MM.1S (cell line): Measurements from ENCODE around the gene LRRC4C.

Experiments used
- DNase-seq: peaks from one replicate; pipeline ENCODE4 v3.0.0-alpha.2; 2015
- H2AFZ ChIP-seq: fragments of 300-600 bp; sonication (generic); 2 replicates; pipeline ENCODE4 v1.6.0; 2016; ENCODE audit warnings: antibody characterized with exemption, low read length
- H3F3A ChIP-seq: fragments of 300-600 bp; sonication (generic); 2 replicates; pipeline ENCODE4 v1.6.1; 2016; ENCODE audit warnings: mild to moderate bottlenecking, antibody characterized with exemption, low read length, moderate library complexity, mixed read lengths; ENCODE audit not compliant: insufficient read depth
- H3K27ac ChIP-seq: fragments of 300-600 bp; sonication (generic); 2 replicates; pipeline ENCODE4 v1.5.1; 2016; ENCODE audit warnings: mild to moderate bottlenecking, low read length
- H3K27me3 ChIP-seq: fragments of 300-600 bp; sonication (generic); replicated peaks from 2 replicates; pipeline ENCODE4 v1.6.0; 2016; ENCODE audit warnings: low read length; ENCODE audit not compliant: insufficient read depth
- H3K36me3 ChIP-seq: fragments of 300-600 bp; sonication (generic); replicated peaks from 2 replicates; pipeline ENCODE4 v1.6.1; 2016; ENCODE audit warnings: mild to moderate bottlenecking, low read length, mixed read lengths; ENCODE audit not compliant: insufficient read depth
- H3K4me1 ChIP-seq: fragments of 300-600 bp; sonication (generic); 2 replicates; pipeline ENCODE4 v1.6.1; 2016; ENCODE audit warnings: low read length, mixed read lengths
- H3K4me2 ChIP-seq: fragments of 300-600 bp; sonication (generic); 2 replicates; pipeline ENCODE4 v1.6.0; 2016; ENCODE audit warnings: low read depth, low read length
- H3K4me3 ChIP-seq: fragments of 300-600 bp; sonication (generic); 2 replicates; pipeline ENCODE4 v1.5.1; 2016; ENCODE audit warnings: low read length, mixed read lengths
- H3K79me2 ChIP-seq: fragments of 300-600 bp; sonication (generic); 2 replicates; pipeline ENCODE4 v1.6.1; 2016; ENCODE audit warnings: mixed run types, low read length, mixed read lengths
- H3K9ac ChIP-seq: fragments of 300-600 bp; sonication (generic); 2 replicates; pipeline ENCODE4 v1.6.1; 2016; ENCODE audit warnings: low read length, mixed read lengths
- H3K9me2 ChIP-seq: fragments of 300-600 bp; sonication (generic); replicated peaks from 2 replicates; pipeline ENCODE4 v1.6.1; 2016; ENCODE audit warnings: mild to moderate bottlenecking, low read length, mixed read lengths; ENCODE audit not compliant: insufficient read depth
- H3K9me3 ChIP-seq: fragments of 300-600 bp; sonication (generic); replicated peaks from 2 replicates; pipeline ENCODE4 v1.6.1; 2016; ENCODE audit warnings: mild to moderate bottlenecking, low read length, mixed read lengths; ENCODE audit not compliant: insufficient read depth
- H4K20me1 ChIP-seq: fragments of 300-600 bp; sonication (generic); 2 replicates; pipeline ENCODE4 v1.6.1; 2016; ENCODE audit warnings: mild to moderate bottlenecking, low read length, moderate library complexity, mixed read lengths; ENCODE audit not compliant: insufficient read depth
- EZH2 ChIP-seq: fragments of 300-600 bp; sonication (generic); optimal IDR thresholded peaks from 2 replicates; pipeline ENCODE3; 2017; ENCODE audit warnings: low read depth, mild to moderate bottlenecking, antibody characterized with exemption, low read length, mixed read lengths
- EZH2phosphoT487 ChIP-seq: fragments of 300-600 bp; sonication (generic); IDR thresholded peaks from 2 replicates; pipeline ENCODE4 v1.6.1; 2018; ENCODE audit warnings: antibody characterized with exemption, low read length
- TF ChIP-seq, protein P1 (sequence below): fragments of 300-600 bp; sonication (generic); IDR thresholded peaks from 2 replicates; pipeline ENCODE4 v1.5.1; 2016; ENCODE audit warnings: antibody characterized with exemption, low read length, mixed read lengths

LRRC4C gene

DNA sequence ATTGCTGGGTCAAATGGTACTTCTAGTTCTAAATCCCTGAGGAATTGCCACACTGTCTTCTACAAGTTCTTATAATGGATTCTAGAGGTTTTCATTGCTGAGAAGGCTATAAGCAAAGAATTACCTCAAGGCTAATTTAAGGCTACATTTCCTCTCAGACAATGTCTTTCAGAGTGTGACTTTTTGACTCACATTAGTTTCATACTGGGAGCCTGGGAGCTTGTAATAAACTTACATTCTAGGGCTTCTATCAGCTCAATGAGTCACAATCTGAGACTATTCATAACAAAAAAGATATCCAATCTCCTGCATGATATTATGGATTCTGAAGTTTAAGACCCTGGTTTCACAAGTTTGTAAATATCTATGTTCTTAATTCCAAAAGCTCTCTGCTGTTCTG, 408.7 kb downstream of the LRRC4C start:
- H3F3A ChIP-seq, result no peaks in the 10 kb centered on the region
- H3K27ac ChIP-seq, result no peak overlapping the region
- H3K36me3 ChIP-seq, result no peaks in the 10 kb centered on the region
- H3K27me3 ChIP-seq, result no peaks in the 10 kb centered on the region
- no peaks in the 10 kb centered on the region for H3K4me1 ChIP-seq
- no peak overlapping the region for H3K4me2 ChIP-seq
- no peaks in the 10 kb centered on the region for H4K20me1 ChIP-seq
- no peak for TF ChIP-seq EZH2
- no peak for TF ChIP-seq EZH2phosphoT487
- no peak overlapping the region for H3K9ac ChIP-seq
- H2AFZ ChIP-seq, result no peak overlapping the region
- no peaks in the 10 kb centered on the region for H3K9me2 ChIP-seq
- no peak for DNase-seq
- no peaks in the 10 kb centered on the region for H3K9me3 ChIP-seq
- H3K4me3 ChIP-seq, result no peak overlapping the region
- no peaks in the 10 kb centered on the region for H3K79me2 ChIP-seq

DNA sequence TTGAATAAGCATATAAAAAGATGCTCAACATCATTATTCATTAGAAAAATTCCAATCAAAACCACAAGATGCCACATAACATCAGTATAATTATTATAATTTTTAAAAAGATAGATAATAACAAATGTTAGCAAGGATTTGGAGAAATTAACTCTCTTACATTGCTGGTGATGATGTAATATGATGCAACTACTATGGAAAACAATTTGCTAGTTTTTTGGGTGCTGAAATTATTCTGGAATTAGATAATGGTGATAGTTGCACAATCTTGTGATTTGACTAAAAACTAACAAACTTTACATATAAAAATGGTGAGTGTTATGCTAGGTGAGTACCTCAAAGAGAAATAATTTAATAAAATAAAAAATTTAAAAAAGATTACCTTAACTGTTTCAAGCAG, 412.2 kb downstream of the LRRC4C start:
- H3K27ac ChIP-seq, result no peak overlapping the region
- no peaks in the 10 kb centered on the region for H3K36me3 ChIP-seq
- H4K20me1 ChIP-seq, result no peaks in the 10 kb centered on the region
- no peak overlapping the region for H3K4me3 ChIP-seq
- no peaks in the 10 kb centered on the region for H3K4me1 ChIP-seq
- no peaks in the 10 kb centered on the region for H3F3A ChIP-seq
- no peaks in the 10 kb centered on the region for H3K79me2 ChIP-seq
- DNase-seq, result no peak
- no peaks in the 10 kb centered on the region for H3K9me3 ChIP-seq
- no peaks in the 10 kb centered on the region for H3K9me2 ChIP-seq
- H2AFZ ChIP-seq, result no peak overlapping the region
- TF ChIP-seq, protein P1, sequence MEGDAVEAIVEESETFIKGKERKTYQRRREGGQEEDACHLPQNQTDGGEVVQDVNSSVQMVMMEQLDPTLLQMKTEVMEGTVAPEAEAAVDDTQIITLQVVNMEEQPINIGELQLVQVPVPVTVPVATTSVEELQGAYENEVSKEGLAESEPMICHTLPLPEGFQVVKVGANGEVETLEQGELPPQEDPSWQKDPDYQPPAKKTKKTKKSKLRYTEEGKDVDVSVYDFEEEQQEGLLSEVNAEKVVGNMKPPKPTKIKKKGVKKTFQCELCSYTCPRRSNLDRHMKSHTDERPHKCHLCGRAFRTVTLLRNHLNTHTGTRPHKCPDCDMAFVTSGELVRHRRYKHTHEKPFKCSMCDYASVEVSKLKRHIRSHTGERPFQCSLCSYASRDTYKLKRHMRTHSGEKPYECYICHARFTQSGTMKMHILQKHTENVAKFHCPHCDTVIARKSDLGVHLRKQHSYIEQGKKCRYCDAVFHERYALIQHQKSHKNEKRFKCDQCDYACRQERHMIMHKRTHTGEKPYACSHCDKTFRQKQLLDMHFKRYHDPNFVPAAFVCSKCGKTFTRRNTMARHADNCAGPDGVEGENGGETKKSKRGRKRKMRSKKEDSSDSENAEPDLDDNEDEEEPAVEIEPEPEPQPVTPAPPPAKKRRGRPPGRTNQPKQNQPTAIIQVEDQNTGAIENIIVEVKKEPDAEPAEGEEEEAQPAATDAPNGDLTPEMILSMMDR, result no peak
- TF ChIP-seq EZH2phosphoT487 (no peak), EZH2 (no peak)
- H3K4me2 ChIP-seq, result no peak overlapping the region
- no peak overlapping the region for H3K9ac ChIP-seq
- no peaks in the 10 kb centered on the region for H3K27me3 ChIP-seq

DNA sequence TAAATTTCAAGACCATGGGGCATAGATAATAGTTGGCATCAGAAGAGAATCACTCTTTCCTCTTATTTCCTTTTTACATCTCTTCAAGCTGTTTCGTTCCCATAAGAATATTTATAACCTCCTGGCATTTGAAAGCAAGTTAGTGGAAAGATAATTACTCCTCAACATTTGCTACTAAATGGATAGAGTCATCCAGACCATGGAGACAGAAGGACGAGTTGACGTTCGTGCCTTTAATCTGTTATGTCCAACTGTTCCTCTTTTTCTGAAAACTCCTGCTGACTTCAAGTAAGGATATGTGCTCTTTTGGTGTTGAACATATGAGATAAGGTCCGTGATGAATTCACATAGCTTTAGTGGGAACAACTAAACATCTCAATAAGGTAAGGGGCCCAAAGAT, 414.2 kb downstream of the LRRC4C start:
- Histone ChIP-seq H2AFZ (no peak overlapping the region), H4K20me1 (no peaks in the 10 kb centered on the region), H3K4me3 (no peak overlapping the region), H3K4me1 (0 out of 2 replicates have a peak, but pooled peaks cover 4% of the 10 kb centered on the region), H3K9me2 (no peaks in the 10 kb centered on the region), H3K79me2 (no peaks in the 10 kb centered on the region), H3K4me2 (no peak overlapping the region), H3F3A (no peaks in the 10 kb centered on the region), H3K9me3 (no peaks in the 10 kb centered on the region), H3K36me3 (no peaks in the 10 kb centered on the region), H3K27ac (no peak overlapping the region), H3K27me3 (no peaks in the 10 kb centered on the region), H3K9ac (no peak overlapping the region)
- no peak for DNase-seq
- TF ChIP-seq EZH2phosphoT487, result no peak
- TF ChIP-seq, protein P1, result no peak
- no peak for TF ChIP-seq EZH2

DNA sequence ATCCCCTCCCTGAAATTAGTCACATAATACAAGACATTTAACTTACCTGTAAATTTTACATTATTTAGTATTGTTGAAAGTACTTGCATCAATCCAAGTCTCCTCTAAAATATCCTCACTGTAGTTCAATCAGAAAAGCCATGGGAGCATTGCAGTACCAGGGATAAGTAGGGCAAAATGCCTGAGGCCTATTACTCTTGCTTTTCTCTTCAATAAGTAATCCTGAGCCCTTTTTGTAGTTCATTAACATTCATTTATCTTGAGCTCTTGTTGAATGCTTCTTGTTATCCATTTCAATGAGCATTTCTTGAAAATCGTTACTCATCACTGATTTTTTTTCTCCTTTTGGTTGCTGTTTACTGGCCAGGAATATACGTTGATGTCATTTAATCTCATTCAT, 414.7 kb downstream of the LRRC4C start:
- no peak overlapping the region for H3K4me2 ChIP-seq
- no peaks in the 10 kb centered on the region for H4K20me1 ChIP-seq
- H3K4me1 ChIP-seq, result 0 out of 2 replicates have a peak, but pooled peaks cover 6% of the 10 kb centered on the region
- no peaks in the 10 kb centered on the region for H3K79me2 ChIP-seq
- H3K27ac ChIP-seq, result no peak overlapping the region
- TF ChIP-seq EZH2phosphoT487 (no peak), EZH2 (no peak)
- TF ChIP-seq, protein P1, result no peak
- no peaks in the 10 kb centered on the region for H3K9me3 ChIP-seq
- no peaks in the 10 kb centered on the region for H3F3A ChIP-seq
- H2AFZ ChIP-seq, result no peak overlapping the region
- H3K4me3 ChIP-seq, result no peak overlapping the region
- no peak overlapping the region for H3K9ac ChIP-seq
- no peaks in the 10 kb centered on the region for H3K27me3 ChIP-seq
- no peaks in the 10 kb centered on the region for H3K9me2 ChIP-seq
- no peak for DNase-seq
- no peaks in the 10 kb centered on the region for H3K36me3 ChIP-seq
